C4-2B (cell line): ENCODE data around the gene TNFSF4.
"Not testable (repeated sequence)": the region's sequence is repeated elsewhere in the genome, so short reads cannot be mapped to it uniquely, and the experiment has no call there.

ENCODE experiments used
- H3K27ac ChIP-seq: fragments of 450-650 bp; 2 replicates; pipeline ENCODE4 v1.5.1; 2017
- CTCF ChIP-seq: fragments of 450-650 bp; conservative IDR thresholded peaks from 2 replicates; pipeline ENCODE4 v1.5.1; 2017; ENCODE audit warnings: mild to moderate bottlenecking
- ZFX ChIP-seq: fragments of 450-650 bp; IDR thresholded peaks from 2 replicates; pipeline ENCODE4 v1.6.1; 2017

Gene TNFSF4

GRCh38 chr1:173241528-173242347, 34.6 kb upstream of the TNFSF4 start:
- H3K27ac ChIP-seq: no peak overlapping the region
- TF ChIP-seq ZFX: no peak
- TF ChIP-seq CTCF: no peak

DNA sequence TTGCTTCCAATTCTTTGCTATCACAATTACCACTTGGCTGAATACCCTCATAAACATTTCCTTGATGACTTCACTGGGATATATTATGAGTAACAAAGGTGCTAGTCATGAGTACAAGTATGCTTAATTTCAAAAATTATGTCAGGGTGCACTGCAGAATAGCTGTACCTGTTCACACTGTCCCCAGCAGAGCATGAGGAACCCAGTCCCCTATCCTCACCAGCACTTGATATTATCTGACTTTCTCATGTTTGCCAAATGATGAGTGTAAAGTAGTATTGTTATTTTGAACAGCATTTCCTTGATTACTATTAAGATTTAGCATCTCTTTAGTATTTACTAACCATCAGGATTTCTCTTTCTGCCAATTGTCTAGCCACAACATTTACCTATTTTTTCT, 33.5 kb upstream of the TNFSF4 start:
- TF ChIP-seq CTCF: no peak
- no peak for TF ChIP-seq ZFX
- no peak overlapping the region for H3K27ac ChIP-seq

- TF ChIP-seq CTCF (no peak), ZFX (no peak)
- H3K27ac ChIP-seq: no peak overlapping the region
These were observed 31.9 kb upstream of the TNFSF4 start for GRCh38 chr1:173239058-173239457.

GRCh38 chr1:173234899-173235298, 27.8 kb upstream of the TNFSF4 start:
- TF ChIP-seq CTCF (no peak), ZFX (no peak)
- no peak overlapping the region for H3K27ac ChIP-seq

GRCh38 chr1:173234434-173234833, 27.3 kb upstream of the TNFSF4 start:
- H3K27ac ChIP-seq: not testable (repeated sequence)

- H3K27ac ChIP-seq: not testable (repeated sequence)
These were observed 21.9 kb upstream of the TNFSF4 start for GRCh38 chr1:173229031-173229430.

- no peak overlapping the region for H3K27ac ChIP-seq
- TF ChIP-seq CTCF: no peak
These were observed 17.8 kb upstream of the TNFSF4 start for GRCh38 chr1:173224949-173225348.

DNA sequence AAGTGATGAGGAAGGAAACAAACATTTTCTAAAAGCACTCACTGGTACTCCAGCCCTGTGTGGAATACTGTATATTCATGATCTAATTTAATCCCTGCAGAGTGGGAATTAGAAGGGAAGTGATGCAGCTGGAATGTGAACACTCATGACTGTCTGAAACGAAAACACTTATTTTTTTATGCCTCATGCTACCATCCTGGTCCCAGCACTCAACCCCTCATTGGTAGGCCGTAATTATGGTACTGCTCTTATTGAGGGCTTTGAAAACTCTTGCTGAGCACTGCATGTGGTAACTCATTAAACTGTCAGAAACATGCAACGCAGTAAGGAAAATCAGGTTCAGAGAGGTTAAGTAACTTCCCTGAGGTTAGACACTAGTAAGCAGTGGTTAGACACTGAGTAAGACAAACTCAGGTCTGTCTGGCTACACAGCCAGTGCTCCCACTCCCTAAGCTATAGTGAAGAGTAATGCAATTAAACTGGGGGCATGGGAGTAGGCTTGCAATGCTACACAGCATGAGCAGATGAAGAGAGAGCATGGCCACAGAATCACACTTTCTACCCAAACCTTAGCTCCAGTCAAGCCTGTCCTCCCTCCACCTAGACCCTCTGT, 17.3 kb upstream of the TNFSF4 start:
- TF ChIP-seq CTCF (no peak), ZFX (no peak)
- no peak overlapping the region for H3K27ac ChIP-seq
